SU-DHL-6 (cell line): ENCODE data around the gene ANXA2.

Source experiments
- H2AFZ ChIP-seq: fragments of 200-600 bp; sonication (generic); 2 replicates; pipeline ENCODE4 v1.6.1; 2014; ENCODE audit warnings: low read depth, mild to moderate bottlenecking, moderate library complexity, mixed read lengths, antibody characterized with exemption, low read length; ENCODE audit not compliant: severe bottlenecking
- H3F3A ChIP-seq: fragments of 200-600 bp; shearing (Covaris generic); 2 replicates; pipeline ENCODE4 v1.6.0; 2016; ENCODE audit warnings: antibody characterized with exemption, mild to moderate bottlenecking; ENCODE audit not compliant: insufficient read depth
- H3K27ac ChIP-seq: fragments of 200-600 bp; sonication (generic); 2 replicates; pipeline ENCODE4 v1.5.1; 2016; ENCODE audit warnings: low read depth, mild to moderate bottlenecking, low read length, moderate library complexity, mixed read lengths
- H3K27me3 ChIP-seq: fragments of 200-600 bp; sonication (generic), shearing (Covaris generic); 2 replicates; pipeline ENCODE4 v1.6.0; 2014; ENCODE audit warnings: mild to moderate bottlenecking, low read length
- H3K36me3 ChIP-seq: fragments of 200-600 bp; sonication (generic); 2 replicates; pipeline ENCODE4 v1.6.1; 2014; ENCODE audit warnings: mild to moderate bottlenecking, low read length, mixed read lengths
- H3K4me2 ChIP-seq: fragments of 300-600, 200-600 bp; shearing (Covaris generic), sonication (generic); 2 replicates; pipeline ENCODE4 v1.6.0; 2014; ENCODE audit warnings: low read length, low read depth, mild to moderate bottlenecking; ENCODE audit not compliant: poor library complexity, severe bottlenecking
- H3K4me3 ChIP-seq: fragments of 200-600 bp; sonication (generic); 2 replicates; pipeline ENCODE4 v1.5.1; 2014; ENCODE audit warnings: antibody characterized with exemption, low read length, mild to moderate bottlenecking, mixed read lengths; ENCODE audit not compliant: insufficient read depth, poor library complexity, severe bottlenecking
- H3K79me2 ChIP-seq: fragments of 200-600 bp; sonication (generic); 2 replicates; pipeline ENCODE4 v1.6.1; 2014; ENCODE audit warnings: mild to moderate bottlenecking, low read length, moderate library complexity; ENCODE audit not compliant: insufficient read depth
- H3K9ac ChIP-seq: fragments of 200-600 bp; sonication (generic); 2 replicates; pipeline ENCODE4 v1.7.0; 2014; ENCODE audit warnings: mild to moderate bottlenecking, low read length
- H3K9me2 ChIP-seq: fragments of 200-600 bp; sonication (generic); replicated peaks from 2 replicates; pipeline ENCODE4 v1.6.1; 2014; ENCODE audit warnings: low read length; ENCODE audit not compliant: insufficient read depth
- H3K9me3 ChIP-seq: fragments of 200-600 bp; sonication (generic); 2 replicates; pipeline ENCODE4 v1.6.1; 2014; ENCODE audit warnings: low read length, mixed read lengths; ENCODE audit not compliant: insufficient read depth
- H4K20me1 ChIP-seq: fragments of 200-600 bp; sonication (generic); 2 replicates; pipeline ENCODE4 v1.6.1; 2014; ENCODE audit warnings: low read depth, mild to moderate bottlenecking, antibody characterized with exemption, low read length, moderate library complexity, mixed read lengths
- EZH2phosphoT487 ChIP-seq: fragments of 200-600 bp; sonication (generic), shearing (Covaris generic); conservative IDR thresholded peaks from 2 replicates; pipeline ENCODE4 v1.6.1; 2018; ENCODE audit warnings: mild to moderate bottlenecking, antibody characterized with exemption, low read length, moderate library complexity, mixed read lengths
- TF ChIP-seq, protein P1 (sequence below): fragments of 200-600 bp; sonication (generic); IDR thresholded peaks from one replicate; pipeline ENCODE4 v1.5.1; 2017; ENCODE audit warnings: antibody characterized with exemption, mild to moderate bottlenecking, low read length, moderate library complexity; ENCODE audit not compliant: insufficient read depth, poor library complexity, severe bottlenecking

Gene ANXA2

GRCh38 chr15:60307034-60307433 lies 90.8 kb downstream of the ANXA2 start:
- no peak overlapping the region for H3K9ac ChIP-seq
- no peaks in the 10 kb centered on the region for H3K9me2 ChIP-seq
- TF ChIP-seq, protein P1, sequence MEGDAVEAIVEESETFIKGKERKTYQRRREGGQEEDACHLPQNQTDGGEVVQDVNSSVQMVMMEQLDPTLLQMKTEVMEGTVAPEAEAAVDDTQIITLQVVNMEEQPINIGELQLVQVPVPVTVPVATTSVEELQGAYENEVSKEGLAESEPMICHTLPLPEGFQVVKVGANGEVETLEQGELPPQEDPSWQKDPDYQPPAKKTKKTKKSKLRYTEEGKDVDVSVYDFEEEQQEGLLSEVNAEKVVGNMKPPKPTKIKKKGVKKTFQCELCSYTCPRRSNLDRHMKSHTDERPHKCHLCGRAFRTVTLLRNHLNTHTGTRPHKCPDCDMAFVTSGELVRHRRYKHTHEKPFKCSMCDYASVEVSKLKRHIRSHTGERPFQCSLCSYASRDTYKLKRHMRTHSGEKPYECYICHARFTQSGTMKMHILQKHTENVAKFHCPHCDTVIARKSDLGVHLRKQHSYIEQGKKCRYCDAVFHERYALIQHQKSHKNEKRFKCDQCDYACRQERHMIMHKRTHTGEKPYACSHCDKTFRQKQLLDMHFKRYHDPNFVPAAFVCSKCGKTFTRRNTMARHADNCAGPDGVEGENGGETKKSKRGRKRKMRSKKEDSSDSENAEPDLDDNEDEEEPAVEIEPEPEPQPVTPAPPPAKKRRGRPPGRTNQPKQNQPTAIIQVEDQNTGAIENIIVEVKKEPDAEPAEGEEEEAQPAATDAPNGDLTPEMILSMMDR, result no peak
- TF ChIP-seq EZH2phosphoT487, result no peak
- H3K4me3 ChIP-seq, result no peak overlapping the region
- H3K36me3 ChIP-seq, result no peaks in the 10 kb centered on the region
- H3K27me3 ChIP-seq, result no peaks in the 10 kb centered on the region
- no peak overlapping the region for H3K27ac ChIP-seq
- no peaks in the 10 kb centered on the region for H4K20me1 ChIP-seq
- H3K9me3 ChIP-seq, result no peaks in the 10 kb centered on the region
- no peaks in the 10 kb centered on the region for H3F3A ChIP-seq
- no peak overlapping the region for H3K4me2 ChIP-seq
- H3K79me2 ChIP-seq, result no peaks in the 10 kb centered on the region
- H2AFZ ChIP-seq, result no peak overlapping the region

DNA sequence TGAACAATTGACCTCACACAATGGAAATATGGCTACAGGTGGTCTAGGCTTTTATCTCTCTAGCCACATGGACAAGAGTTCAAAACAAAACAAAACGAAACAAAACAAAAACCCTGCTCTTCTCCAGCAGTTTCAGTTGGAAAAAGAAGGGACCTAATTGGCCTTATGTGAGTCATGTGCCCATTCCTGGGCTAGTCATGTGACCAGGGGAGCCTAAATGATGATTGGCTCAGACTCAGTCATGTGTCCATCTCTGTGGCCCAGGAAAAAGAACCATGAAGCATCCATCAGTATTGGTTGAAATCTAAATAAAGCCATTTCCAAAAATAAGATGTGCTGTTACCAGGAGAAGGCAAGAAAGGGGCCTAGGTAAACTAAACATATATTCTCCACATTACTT lies 96.8 kb downstream of the ANXA2 start:
- Histone ChIP-seq H3K4me2 (no peak overlapping the region), H3K9me3 (no peaks in the 10 kb centered on the region), H3K79me2 (no peaks in the 10 kb centered on the region), H4K20me1 (no peaks in the 10 kb centered on the region), H3K9ac (no peak overlapping the region), H3K27me3 (0 out of 2 replicates have a peak, but pooled peaks cover 2% of the 10 kb centered on the region), H3K27ac (no peak overlapping the region), H3K36me3 (no peaks in the 10 kb centered on the region), H3K4me3 (no peak overlapping the region), H3F3A (no peaks in the 10 kb centered on the region), H3K9me2 (no peaks in the 10 kb centered on the region), H2AFZ (no peak overlapping the region)
- TF ChIP-seq, protein P1, result no peak
- TF ChIP-seq EZH2phosphoT487, result no peak

DNA sequence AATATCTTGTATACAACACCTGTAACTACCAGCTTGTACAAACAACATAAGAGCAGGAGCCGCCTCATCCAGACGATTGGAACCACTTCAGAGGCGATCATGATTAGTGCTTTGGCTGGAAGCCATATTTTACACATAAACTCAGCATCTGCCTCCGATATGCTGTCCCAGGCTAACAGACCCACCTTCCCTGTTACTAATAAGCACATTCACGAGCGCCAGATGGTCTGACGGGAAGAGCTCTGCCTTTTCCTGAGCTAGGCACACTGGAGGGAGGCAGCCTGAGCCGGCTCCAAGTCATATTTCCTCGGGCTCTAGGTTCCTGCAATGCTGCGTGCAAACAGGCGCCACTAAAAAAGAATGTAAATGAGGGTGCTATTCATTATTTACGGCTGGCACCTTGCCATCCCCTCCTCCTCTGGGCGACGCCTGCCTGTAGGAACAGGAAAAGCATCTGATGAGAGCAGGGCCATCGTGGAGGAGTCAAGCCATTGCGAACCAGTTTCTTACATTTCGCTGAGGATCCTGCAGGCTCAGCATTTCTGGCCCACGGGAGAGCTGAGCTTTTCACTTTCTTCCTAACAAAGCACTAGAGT lies 98.2 kb downstream of the ANXA2 start:
- no peaks in the 10 kb centered on the region for H3K9me2 ChIP-seq
- 0 out of 2 replicates have a peak, but pooled peaks cover 2% of the 10 kb centered on the region for H3K27me3 ChIP-seq
- no peak overlapping the region for H3K9ac ChIP-seq
- H3K36me3 ChIP-seq, result no peaks in the 10 kb centered on the region
- H3K4me3 ChIP-seq, result no peak overlapping the region
- no peak for TF ChIP-seq EZH2phosphoT487
- TF ChIP-seq, protein P1, result no peak
- H3F3A ChIP-seq, result no peaks in the 10 kb centered on the region
- no peaks in the 10 kb centered on the region for H4K20me1 ChIP-seq
- H3K27ac ChIP-seq, result no peak overlapping the region
- no peak overlapping the region for H2AFZ ChIP-seq
- no peaks in the 10 kb centered on the region for H3K79me2 ChIP-seq
- H3K4me2 ChIP-seq, result no peak overlapping the region
- no peaks in the 10 kb centered on the region for H3K9me3 ChIP-seq
